ENCODE data around the gene TMEM131L. TPM values are rescaled to one million over a fixed set of nuclear protein-coding genes. Genes with fewer than 3 reads are reported as not detected.
"Not testable (repeated sequence)": the region's sequence is repeated elsewhere in the genome, so short reads cannot be mapped to it uniquely, and the experiment has no call there.

TMEM131L gene
- total and polyA plus RNA-seq, 2 donors (not counting 3 experiments of a cell fraction or from before 2014, with no cell fraction given): 7.7 to 21.2 TPM

GRCh38 chr4:153603258-153603657, 137.1 kb downstream of the TMEM131L start:
- FAIRE-seq: no peak
- H3K4me3 ChIP-seq (replicated peaks in 1 of 3; ENCODE audit: insufficient read depth in 1 of 3, low read depth in 1 of 3, low read length in 3 of 3): no peak overlapping the region
- no peak for DNase-seq (ENCODE audit: low read depth, low spot score)
- H3K79me2 ChIP-seq (ENCODE audit: control insufficient read depth, insufficient read depth, low read length): no peaks in the 10 kb centered on the region
- no TSS peak for BruUV-seq (replicated peaks)
- peaks cover 6 to 11% of the 10 kb centered on the region in 2 experiments for H3K36me3 ChIP-seq (ENCODE audit: control insufficient read depth in 2 of 2, extremely low read depth in 1 of 2, insufficient read depth in 2 of 2, low read length in 2 of 2)
- H3K27ac ChIP-seq (ENCODE audit: insufficient read depth, low read depth, low read length): no peak overlapping the region
- no peaks in the 10 kb centered on the region for H3K9me3 ChIP-seq (replicated peaks; ENCODE audit: control insufficient read depth, insufficient read depth, low read length)
- H3K27me3 ChIP-seq (ENCODE audit: control insufficient read depth in 2 of 2, insufficient read depth in 2 of 2, low read length in 2 of 2): no peaks in the 10 kb centered on the region
- no peak overlapping the region for H3K4me2 ChIP-seq (ENCODE audit: insufficient read depth, low read length)
- ChIA-PET POLR2A (no interaction called here), CTCF (no interaction called here)
- no peaks in the 10 kb centered on the region for H3K4me1 ChIP-seq (ENCODE audit: control insufficient read depth, extremely low read depth, insufficient read depth, low read length)
- no peak overlapping the region for H3K9ac ChIP-seq (replicated peaks; ENCODE audit: extremely low read depth, insufficient read depth, low read length)
- dilution Hi-C loops (cut with MboI; ENCODE audit: extremely low pct_ligation_motif_present, low sequenced_read_pairs) (no loop called here), intact Hi-C loops (cut with micrococcal nuclease) (no loop called here)
- H3K9me1 ChIP-seq (replicated peaks; ENCODE audit: control insufficient read depth, extremely low read depth, insufficient read depth, low read length): no peaks in the 10 kb centered on the region
- H2AFZ ChIP-seq (ENCODE audit: low read depth, low read length): no peak overlapping the region
- H4K20me1 ChIP-seq (replicated peaks; ENCODE audit: control insufficient read depth, extremely low read depth, insufficient read depth, low read length): no peaks in the 10 kb centered on the region
- no peak for TF ChIP-seq EZH2 (IDR thresholded peaks at IDR 0.05; ENCODE audit: borderline replicate concordance, low read depth, low read length, severe bottlenecking)
- TF ChIP-seq MYC (IDR thresholded peaks at IDR 0.05; ENCODE audit: low read depth, low read length): no peak

GRCh38 chr4:153603835-153604234, 137.7 kb downstream of the TMEM131L start:
- Histone ChIP-seq H3K4me2 (ENCODE audit: insufficient read depth, low read length) (no peak overlapping the region), H3K4me1 (ENCODE audit: control insufficient read depth, extremely low read depth, insufficient read depth, low read length) (no peaks in the 10 kb centered on the region), H2AFZ (ENCODE audit: low read depth, low read length) (no peak overlapping the region), H3K4me3 (replicated peaks in 1 of 3; ENCODE audit: insufficient read depth in 1 of 3, low read depth in 1 of 3, low read length in 3 of 3) (no peak overlapping the region), H3K9me3 (replicated peaks; ENCODE audit: control insufficient read depth, insufficient read depth, low read length) (no peaks in the 10 kb centered on the region), H3K9me1 (replicated peaks; ENCODE audit: control insufficient read depth, extremely low read depth, insufficient read depth, low read length) (no peaks in the 10 kb centered on the region), H3K9ac (replicated peaks; ENCODE audit: extremely low read depth, insufficient read depth, low read length) (no peak overlapping the region), H4K20me1 (replicated peaks; ENCODE audit: control insufficient read depth, extremely low read depth, insufficient read depth, low read length) (no peaks in the 10 kb centered on the region), H3K27ac (ENCODE audit: insufficient read depth, low read depth, low read length) (no peak overlapping the region), H3K79me2 (ENCODE audit: control insufficient read depth, insufficient read depth, low read length) (no peaks in the 10 kb centered on the region), H3K27me3 (ENCODE audit: control insufficient read depth in 2 of 2, insufficient read depth in 2 of 2, low read length in 2 of 2) (no peaks in the 10 kb centered on the region), H3K36me3 (ENCODE audit: control insufficient read depth in 2 of 2, extremely low read depth in 1 of 2, insufficient read depth in 2 of 2, low read length in 2 of 2) (peaks cover 6 to 11% of the 10 kb centered on the region in 2 experiments)
- dilution Hi-C loops (cut with MboI; ENCODE audit: extremely low pct_ligation_motif_present, low sequenced_read_pairs) (no loop called here), intact Hi-C loops (cut with micrococcal nuclease) (no loop called here)
- TSS peak; percentile 39 for BruUV-seq (replicated peaks)
- TF ChIP-seq EZH2 (IDR thresholded peaks at IDR 0.05; ENCODE audit: borderline replicate concordance, low read depth, low read length, severe bottlenecking) (no peak), GATA2 (IDR thresholded peaks at IDR 0.05; ENCODE audit: insufficient read depth, insufficient read length, low read depth, low read length) (no peak), MYC (IDR thresholded peaks at IDR 0.05; ENCODE audit: low read depth, low read length) (no peak), FOS (IDR thresholded peaks at IDR 0.05; ENCODE audit: borderline replicate concordance, insufficient read depth, low read length) (no peak), JUN (IDR thresholded peaks at IDR 0.05; ENCODE audit: borderline replicate concordance, insufficient read depth, insufficient read length, low read depth) (no peak), POLR2A (IDR thresholded peaks at IDR 0.05; ENCODE audit: low read depth, low read length) (no peak), POLR2AphosphoS5 (IDR thresholded peaks at IDR 0.05; ENCODE audit: insufficient read depth, low read depth, low read length) (no peak), CTCF (IDR thresholded peaks at IDR 0.05; ENCODE audit: extremely low read depth in 1 of 2, insufficient read depth in 1 of 2, low read depth in 1 of 2, low read length in 2 of 2) (no peak)
- TF ChIP-seq, protein P1, sequence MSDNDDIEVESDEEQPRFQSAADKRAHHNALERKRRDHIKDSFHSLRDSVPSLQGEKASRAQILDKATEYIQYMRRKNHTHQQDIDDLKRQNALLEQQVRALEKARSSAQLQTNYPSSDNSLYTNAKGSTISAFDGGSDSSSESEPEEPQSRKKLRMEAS (IDR thresholded peaks at IDR 0.05; ENCODE audit: insufficient read depth, insufficient read length): no peak
- ChIA-PET POLR2A (no interaction called here), CTCF (no interaction called here)
- FAIRE-seq (no peak), DNase-seq (ENCODE audit: low read depth, low spot score) (no peak)

DNA sequence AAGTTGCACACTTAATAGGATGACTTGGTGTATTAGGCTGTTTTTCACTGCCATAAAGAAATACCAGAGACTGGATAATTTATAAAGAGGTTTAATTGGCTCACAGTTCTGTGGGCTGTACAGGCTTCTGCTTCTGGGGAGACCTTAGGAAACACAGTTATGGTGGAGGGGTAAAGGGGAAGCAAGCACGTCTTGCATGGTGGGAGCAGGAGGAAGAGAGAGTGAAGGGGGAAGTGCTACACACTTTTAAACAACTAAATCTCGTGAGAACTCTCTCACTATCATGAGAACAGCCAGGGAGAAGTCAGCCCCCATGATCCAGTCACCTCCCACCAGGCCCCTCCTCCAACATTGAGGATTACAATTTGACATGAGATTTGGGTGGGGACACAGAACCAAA, 142.9 kb downstream of the TMEM131L start:
- intact Hi-C loops (cut with micrococcal nuclease); H3K9me3 ChIP-seq (replicated peaks; ENCODE audit: control insufficient read depth, insufficient read depth, low read length); H2AFZ ChIP-seq (ENCODE audit: low read depth, low read length); H3K79me2 ChIP-seq (ENCODE audit: control insufficient read depth, insufficient read depth, low read length); H4K20me1 ChIP-seq (replicated peaks; ENCODE audit: control insufficient read depth, extremely low read depth, insufficient read depth, low read length); H3K27me3 ChIP-seq (ENCODE audit: control insufficient read depth in 2 of 2, insufficient read depth in 2 of 2, low read length in 2 of 2); FAIRE-seq; H3K9ac ChIP-seq (replicated peaks; ENCODE audit: extremely low read depth, insufficient read depth, low read length); H3K4me1 ChIP-seq (ENCODE audit: control insufficient read depth, extremely low read depth, insufficient read depth, low read length); H3K4me2 ChIP-seq (ENCODE audit: insufficient read depth, low read length); H3K9me1 ChIP-seq (replicated peaks; ENCODE audit: control insufficient read depth, extremely low read depth, insufficient read depth, low read length); BruUV-seq (replicated peaks); DNase-seq (ENCODE audit: low read depth, low spot score); H3K27ac ChIP-seq (ENCODE audit: insufficient read depth, low read depth, low read length); POLR2A ChIA-PET; CTCF ChIA-PET; dilution Hi-C loops (cut with MboI; ENCODE audit: extremely low pct_ligation_motif_present, low sequenced_read_pairs); H3K4me3 ChIP-seq (replicated peaks in 1 of 3; ENCODE audit: insufficient read depth in 1 of 3, low read depth in 1 of 3, low read length in 3 of 3); H3K36me3 ChIP-seq (ENCODE audit: control insufficient read depth in 2 of 2, extremely low read depth in 1 of 2, insufficient read depth in 2 of 2, low read length in 2 of 2): not testable (repeated sequence)

All from endothelial cell of umbilical vein (primary cell).